AG04450 (cell line): Measurements from ENCODE around the gene REPS2. TPM values are rescaled to one million over a fixed set of nuclear protein-coding genes. Genes with fewer than 3 reads are reported as not detected.

Source experiments
- CTCF ChIA-PET: fragments of 300-600, 350-600 bp; formaldehyde crosslinking; extraction: SDS; loops from one replicate; lab custom pipeline; 2022; ENCODE audit warnings: antibody characterized with exemption, inconsistent platforms; lab: Charles Lee
- POLR2A ChIA-PET: fragments of 350-600 bp; formaldehyde crosslinking; extraction: SDS; loops from one replicate; lab custom pipeline; 2021; ENCODE audit warnings: antibody characterized with exemption, inconsistent platforms; lab: Yijun Ruan, JAX
- DNase-seq: peaks from one replicate; pipeline ENCODE4 v3.0.0-alpha.2; 2011; ENCODE audit warnings: low read depth, low spot score
- H3K27ac ChIP-seq: one replicate; pipeline ENCODE4 v1.5.1; 2012; ENCODE audit warnings: low read depth, low read length, control low read depth
- H3K27me3 ChIP-seq: one replicate; pipeline ENCODE4 v1.6.0; 2012; ENCODE audit warnings: low read length; ENCODE audit not compliant: control insufficient read depth, insufficient read depth
- H3K4me3 ChIP-seq: 2 replicates; pipeline ENCODE4 v1.5.1; 2011; ENCODE audit warnings: mild to moderate bottlenecking, low read depth, low read length, control low read depth
- H3K9me3 ChIP-seq: 2 replicates; pipeline ENCODE4 v1.5.1; 2012; ENCODE audit warnings: low read length; ENCODE audit not compliant: control insufficient read depth, insufficient read depth
- polyA plus RNA-seq: library from polyadenylated mRNA; depleted of rRNA; stranded (reverse); fragments of >200 nt; gene quantifications from 2 replicates; pipeline ENCODE4 v1.2.3, GENCODE V29; 2011
- TF ChIP-seq, protein P1 (sequence below): IDR thresholded peaks from 2 replicates; pipeline ENCODE4 v1.5.1; 2011; ENCODE audit warnings: low read depth, low read length, control low read depth, inconsistent platforms

Gene REPS2
- polyA plus RNA-seq, 1 experiment: 0.17 TPM

DNA sequence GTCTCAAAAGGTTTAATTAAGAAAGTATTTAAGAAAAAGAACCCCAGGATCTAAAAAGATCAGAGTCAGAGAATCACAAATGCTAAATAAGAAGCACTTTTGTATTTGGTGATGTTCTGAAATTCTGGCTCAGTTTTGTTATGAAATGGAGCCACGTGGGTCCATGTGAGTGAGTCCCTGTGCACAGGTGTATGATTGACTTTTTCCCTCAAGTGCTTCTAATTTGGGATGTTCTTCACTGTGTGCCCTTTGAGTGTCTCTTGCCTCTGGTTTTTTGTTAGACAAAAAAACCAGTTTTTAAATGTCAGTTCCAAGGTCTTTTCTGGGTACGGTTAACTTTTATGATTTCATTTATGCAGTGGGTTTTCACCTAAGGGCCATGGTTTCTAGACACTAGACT, 44.4 kb downstream of the REPS2 start:
- TF ChIP-seq, protein P1, sequence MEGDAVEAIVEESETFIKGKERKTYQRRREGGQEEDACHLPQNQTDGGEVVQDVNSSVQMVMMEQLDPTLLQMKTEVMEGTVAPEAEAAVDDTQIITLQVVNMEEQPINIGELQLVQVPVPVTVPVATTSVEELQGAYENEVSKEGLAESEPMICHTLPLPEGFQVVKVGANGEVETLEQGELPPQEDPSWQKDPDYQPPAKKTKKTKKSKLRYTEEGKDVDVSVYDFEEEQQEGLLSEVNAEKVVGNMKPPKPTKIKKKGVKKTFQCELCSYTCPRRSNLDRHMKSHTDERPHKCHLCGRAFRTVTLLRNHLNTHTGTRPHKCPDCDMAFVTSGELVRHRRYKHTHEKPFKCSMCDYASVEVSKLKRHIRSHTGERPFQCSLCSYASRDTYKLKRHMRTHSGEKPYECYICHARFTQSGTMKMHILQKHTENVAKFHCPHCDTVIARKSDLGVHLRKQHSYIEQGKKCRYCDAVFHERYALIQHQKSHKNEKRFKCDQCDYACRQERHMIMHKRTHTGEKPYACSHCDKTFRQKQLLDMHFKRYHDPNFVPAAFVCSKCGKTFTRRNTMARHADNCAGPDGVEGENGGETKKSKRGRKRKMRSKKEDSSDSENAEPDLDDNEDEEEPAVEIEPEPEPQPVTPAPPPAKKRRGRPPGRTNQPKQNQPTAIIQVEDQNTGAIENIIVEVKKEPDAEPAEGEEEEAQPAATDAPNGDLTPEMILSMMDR: no peak
- Histone ChIP-seq H3K27me3 (no peaks in the 10 kb centered on the region), H3K4me3 (no peak overlapping the region), H3K9me3 (no peaks in the 10 kb centered on the region), H3K27ac (no peak overlapping the region)
- ChIA-PET POLR2A (no interaction called here), CTCF (interaction anchor here (0.6 kb wide), 1 partner anchor 108 kb away, joined by 3 read pairs; no protein-coding TSS in a partner anchor)
- no peak for DNase-seq

DNA sequence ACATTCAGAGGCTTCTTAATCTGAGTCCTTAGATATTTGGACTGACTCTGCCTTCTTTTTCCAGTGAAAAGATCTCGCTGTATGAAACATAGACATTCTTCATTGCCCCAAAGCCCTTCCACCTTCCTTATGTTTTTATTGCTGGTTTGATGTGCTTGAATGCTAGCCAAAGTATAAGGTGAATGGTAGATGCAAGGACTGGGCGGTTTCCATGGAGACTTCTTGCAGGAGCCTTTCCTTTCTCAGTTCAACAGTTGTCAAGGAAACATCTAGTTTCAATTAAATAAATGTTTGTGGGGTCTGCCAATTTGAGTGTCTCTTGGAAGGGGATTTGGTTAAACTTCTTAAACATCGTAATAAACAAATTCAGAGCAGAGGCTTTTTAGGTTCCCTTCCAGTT, 46.0 kb downstream of the REPS2 start:
- H3K27me3 ChIP-seq: no peaks in the 10 kb centered on the region
- CTCF ChIA-PET: no interaction called here
- DNase-seq: no peak
- POLR2A ChIA-PET: no interaction called here
- no peak overlapping the region for H3K27ac ChIP-seq
- TF ChIP-seq, protein P1: no peak
- H3K9me3 ChIP-seq: no peaks in the 10 kb centered on the region
- H3K4me3 ChIP-seq: no peak overlapping the region

DNA sequence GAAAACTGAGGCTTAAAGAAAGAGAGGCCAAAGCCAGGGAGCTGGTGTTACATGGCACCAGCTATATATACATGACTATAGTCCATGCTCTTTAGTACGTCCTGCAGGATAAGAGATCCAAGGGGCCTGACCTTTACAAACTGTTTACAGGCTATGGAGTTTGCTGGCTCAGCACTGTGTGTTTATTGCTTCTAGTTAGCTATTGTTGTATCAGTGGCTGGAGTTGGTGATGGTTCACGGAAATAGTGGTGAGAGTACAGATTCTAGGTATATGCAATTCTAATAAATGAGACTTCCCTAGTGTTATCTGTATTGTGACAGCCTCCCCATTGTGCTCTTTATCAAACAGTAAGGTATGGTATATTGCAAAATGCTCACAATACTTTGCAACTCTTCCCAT, 46.5 kb downstream of the REPS2 start:
- Histone ChIP-seq H3K27me3 (no peaks in the 10 kb centered on the region), H3K4me3 (no peak overlapping the region), H3K9me3 (no peaks in the 10 kb centered on the region), H3K27ac (no peak overlapping the region)
- DNase-seq: no peak
- CTCF ChIA-PET: interaction anchor here (0.8 kb wide), 1 partner anchor 147 kb away, joined by 3 read pairs; no protein-coding TSS in a partner anchor
- POLR2A ChIA-PET: no interaction called here
- TF ChIP-seq, protein P1: no peak

DNA sequence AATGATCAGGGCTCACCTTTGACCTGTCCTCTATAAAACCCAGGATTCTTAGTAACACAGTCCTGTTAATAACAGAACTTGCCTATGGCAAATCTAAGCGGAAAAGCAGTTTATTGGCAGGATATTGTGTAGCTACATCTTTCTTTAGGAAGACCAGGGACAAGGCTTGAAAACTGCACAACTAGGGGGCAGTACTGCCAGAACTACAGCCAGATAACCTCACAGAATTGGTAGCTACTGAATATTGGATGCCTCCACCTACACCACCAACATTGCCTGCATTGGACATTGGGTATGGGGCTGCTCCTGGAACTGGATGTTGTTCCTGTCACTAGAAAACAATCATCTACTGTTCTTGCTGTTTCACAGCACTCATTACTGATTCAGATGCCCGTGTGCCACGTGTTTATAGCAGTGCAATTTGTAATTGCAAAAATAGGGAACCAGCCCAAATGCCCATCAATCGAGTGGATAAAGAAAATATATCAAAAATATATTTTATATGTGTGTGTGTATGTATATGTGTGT, 47.4 kb downstream of the REPS2 start:
- Histone ChIP-seq H3K27me3 (no peaks in the 10 kb centered on the region), H3K27ac (no peak overlapping the region), H3K9me3 (no peaks in the 10 kb centered on the region), H3K4me3 (no peak overlapping the region)
- ChIA-PET POLR2A (no interaction called here), CTCF (interaction anchor here (0.6 to 1.6 kb wide), 4 partner anchors 26 to 148 kb away, joined by 3 to 5 read pairs (median 3); no protein-coding TSS in a partner anchor)
- TF ChIP-seq, protein P1: 0 out of 2 replicates have a peak, but pooled peaks have one; percentile 4
- DNase-seq: no peak

DNA sequence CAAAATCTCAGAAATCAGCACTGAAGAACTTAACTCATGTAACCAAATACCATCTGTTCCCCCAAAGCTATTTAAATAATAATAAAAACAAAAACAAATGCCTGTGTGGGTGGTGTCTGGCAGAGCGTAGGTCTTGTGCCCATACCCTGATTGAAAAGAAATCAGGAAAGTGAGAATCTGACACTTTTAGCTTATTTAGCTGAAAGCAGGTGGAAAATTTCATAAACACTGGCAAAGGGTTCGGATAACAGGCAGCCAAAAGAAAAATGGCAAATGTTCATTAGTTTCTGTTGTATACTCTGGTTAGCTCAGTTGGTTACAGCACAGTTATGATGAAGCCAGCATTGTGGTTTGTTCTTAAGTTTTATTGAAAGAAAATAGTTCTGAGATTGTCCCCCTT, 48.3 kb downstream of the REPS2 start:
- no peaks in the 10 kb centered on the region for H3K9me3 ChIP-seq
- ChIA-PET CTCF (interaction anchor here (1.6 kb wide), 1 partner anchor 25 kb away, joined by 5 read pairs; no protein-coding TSS in a partner anchor), POLR2A (no interaction called here)
- TF ChIP-seq, protein P1: no peak
- no peak for DNase-seq
- H3K4me3 ChIP-seq: no peak overlapping the region
- no peaks in the 10 kb centered on the region for H3K27me3 ChIP-seq
- H3K27ac ChIP-seq: no peak overlapping the region
